Neural cell (in vitro differentiated cells): ENCODE results near the gene STEAP1.

Source experiments
- POLR2AphosphoS5 ChIP-seq: IDR thresholded peaks from 2 replicates; pipeline ENCODE4 v1.6.1; 2012
- TF ChIP-seq, protein P1 (sequence below): fragments of 450-650 bp; IDR thresholded peaks from 2 replicates; pipeline ENCODE4 v1.5.1; 2014; ENCODE audit warnings: antibody characterized with exemption, mild to moderate bottlenecking, moderate library complexity; ENCODE audit not compliant: poor library complexity, severe bottlenecking

DNA sequence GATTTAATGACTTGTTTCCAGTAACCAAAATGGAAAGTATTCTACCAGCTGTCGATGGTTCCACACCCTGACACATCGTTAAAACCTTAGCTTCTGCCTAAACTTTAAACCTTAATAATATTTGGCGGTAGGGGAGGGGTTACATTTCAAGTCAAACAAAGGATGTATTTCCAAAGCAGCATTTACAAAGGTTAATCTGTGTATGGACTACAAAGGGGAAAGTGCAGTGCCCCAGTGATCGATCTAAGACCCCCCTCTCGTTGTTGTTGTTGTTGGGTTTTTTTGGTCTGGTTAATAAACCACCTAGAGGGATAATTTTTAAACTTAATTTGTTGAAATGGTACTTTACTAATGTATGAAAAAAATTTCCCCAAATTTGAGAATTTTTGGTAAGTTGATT is 56.2 kb downstream of the STEAP1 start:
- TF ChIP-seq, protein P1, sequence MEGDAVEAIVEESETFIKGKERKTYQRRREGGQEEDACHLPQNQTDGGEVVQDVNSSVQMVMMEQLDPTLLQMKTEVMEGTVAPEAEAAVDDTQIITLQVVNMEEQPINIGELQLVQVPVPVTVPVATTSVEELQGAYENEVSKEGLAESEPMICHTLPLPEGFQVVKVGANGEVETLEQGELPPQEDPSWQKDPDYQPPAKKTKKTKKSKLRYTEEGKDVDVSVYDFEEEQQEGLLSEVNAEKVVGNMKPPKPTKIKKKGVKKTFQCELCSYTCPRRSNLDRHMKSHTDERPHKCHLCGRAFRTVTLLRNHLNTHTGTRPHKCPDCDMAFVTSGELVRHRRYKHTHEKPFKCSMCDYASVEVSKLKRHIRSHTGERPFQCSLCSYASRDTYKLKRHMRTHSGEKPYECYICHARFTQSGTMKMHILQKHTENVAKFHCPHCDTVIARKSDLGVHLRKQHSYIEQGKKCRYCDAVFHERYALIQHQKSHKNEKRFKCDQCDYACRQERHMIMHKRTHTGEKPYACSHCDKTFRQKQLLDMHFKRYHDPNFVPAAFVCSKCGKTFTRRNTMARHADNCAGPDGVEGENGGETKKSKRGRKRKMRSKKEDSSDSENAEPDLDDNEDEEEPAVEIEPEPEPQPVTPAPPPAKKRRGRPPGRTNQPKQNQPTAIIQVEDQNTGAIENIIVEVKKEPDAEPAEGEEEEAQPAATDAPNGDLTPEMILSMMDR, result no peak
- TF ChIP-seq POLR2AphosphoS5, result no peak
